ENCODE data around the gene DCBLD1. TPM values are rescaled to one million over a fixed set of nuclear protein-coding genes. Genes with fewer than 3 reads are reported as not detected.
A peak's percentile ranks its signal among the peaks of the same experiment; 100 is the strongest.
"Not testable (repeated sequence)": the region's sequence is repeated elsewhere in the genome, so short reads cannot be mapped to it uniquely, and the experiment has no call there.

DCBLD1 gene
- total RNA-seq, 1 donor from 2014 or later, result 28.2 TPM

DNA sequence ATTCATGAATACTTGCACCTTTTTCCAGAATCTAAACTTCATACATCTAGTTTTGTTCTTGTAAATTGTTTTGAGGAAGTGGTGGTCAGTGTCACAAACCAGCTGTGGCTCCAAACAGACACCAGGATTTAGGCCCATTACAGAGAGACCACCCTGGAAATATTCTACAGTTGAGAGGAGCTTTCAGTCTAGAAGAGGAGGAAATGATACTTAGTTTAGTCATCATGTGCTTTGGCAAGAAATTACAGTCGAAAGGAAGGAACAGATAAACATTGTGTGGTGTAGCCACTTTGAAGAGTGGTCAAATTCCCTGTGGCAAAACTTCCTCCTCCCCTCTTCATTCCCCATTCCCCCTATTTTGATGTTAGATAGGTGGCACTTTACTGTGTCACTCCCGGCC lies 15.7 kb downstream of the DCBLD1 start:
- DNase-seq (ENCODE audit: low spot score), result no peak

DNA sequence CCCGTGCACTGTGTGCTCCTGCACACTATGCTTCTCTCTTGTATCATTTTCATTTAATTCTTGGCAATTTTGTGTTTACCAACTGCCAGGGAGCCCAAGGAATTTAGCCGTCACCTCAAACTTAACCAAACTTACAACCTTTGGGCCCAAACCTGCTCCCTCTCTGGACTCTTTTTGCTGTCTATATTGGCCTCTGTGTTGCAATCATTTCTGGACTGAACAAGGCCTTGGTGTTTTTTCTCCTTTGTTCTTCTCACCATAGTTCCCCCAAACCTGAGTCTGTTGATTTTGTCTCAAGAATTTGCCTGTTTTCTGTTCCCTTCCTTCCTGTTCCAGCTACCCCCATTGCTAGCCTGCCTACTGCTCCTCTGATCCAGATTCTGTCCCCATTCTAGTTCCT lies 19.2 kb downstream of the DCBLD1 start:
- DNase-seq (ENCODE audit: low spot score), result no peak

DNA sequence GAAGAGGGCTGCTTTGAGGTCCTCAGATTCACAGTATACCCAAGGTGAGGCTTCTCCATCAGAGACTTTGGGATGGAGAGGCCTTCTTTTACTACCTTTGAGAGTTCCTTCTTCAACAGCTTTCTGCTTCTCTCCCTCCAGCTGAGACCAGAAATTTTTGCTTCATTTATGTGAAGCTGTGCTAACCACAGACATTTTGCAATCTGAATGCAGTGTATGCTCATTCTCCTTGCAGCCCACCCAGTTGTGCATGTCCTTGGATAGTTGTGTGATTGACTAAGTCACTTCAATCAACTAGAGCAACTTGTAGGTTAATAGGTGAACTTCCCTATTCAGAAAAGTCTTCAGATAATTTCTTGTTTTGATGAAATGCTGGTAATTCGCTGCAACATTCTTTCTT lies 20.1 kb downstream of the DCBLD1 start:
- no peak for DNase-seq (ENCODE audit: low spot score)

DNA sequence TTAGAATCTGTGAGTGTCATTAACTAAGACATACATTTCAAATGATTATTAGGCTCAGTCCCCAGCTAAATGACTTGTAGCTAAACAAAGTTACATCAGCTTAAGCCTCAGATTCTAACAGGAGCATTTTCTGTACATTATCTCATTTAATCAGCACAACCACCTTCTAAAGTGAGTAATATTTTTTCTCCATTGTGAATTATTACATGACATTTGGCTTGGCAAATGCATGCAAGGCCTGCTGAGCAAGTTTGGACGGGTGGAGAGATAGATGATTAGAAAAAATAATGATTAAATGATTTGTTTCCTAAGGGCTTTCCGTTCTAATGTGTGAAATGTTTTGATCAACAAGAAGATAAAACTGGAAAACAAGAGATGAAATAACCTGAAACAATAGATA lies 20.7 kb downstream of the DCBLD1 start:
- DNase-seq (ENCODE audit: low spot score), result no peak

DNA sequence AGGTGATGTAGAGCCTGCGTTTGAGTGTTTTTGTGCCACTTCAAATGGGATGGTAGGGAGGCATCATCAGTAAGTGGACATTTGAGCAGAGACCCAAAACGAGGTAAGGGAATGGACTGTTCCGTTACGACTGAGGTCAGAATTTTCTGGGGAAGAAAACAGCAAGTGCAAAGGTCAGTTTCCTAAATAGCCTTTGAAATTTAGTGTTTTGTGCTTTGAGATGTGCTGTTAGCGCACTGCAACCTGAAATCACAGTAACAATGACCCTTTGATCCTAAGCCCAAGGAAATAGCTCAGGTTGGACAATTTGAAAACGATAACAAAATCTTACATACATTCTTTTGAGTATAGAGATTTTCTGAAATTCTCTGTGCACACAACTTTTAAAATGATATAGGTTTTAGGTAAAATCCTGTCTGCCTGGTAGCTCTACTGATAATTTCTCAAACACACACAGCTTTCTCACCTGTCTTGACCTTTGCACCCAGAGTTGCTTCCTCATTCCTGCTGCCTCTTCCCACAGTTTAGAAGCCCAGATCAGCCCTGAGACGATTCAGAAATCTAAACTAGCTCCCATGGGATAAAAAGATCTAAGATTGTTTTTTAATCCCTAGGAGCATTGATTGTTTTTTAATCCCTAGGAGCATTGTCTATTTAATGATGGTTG lies 22.1 kb downstream of the DCBLD1 start:
- no peak for DNase-seq (ENCODE audit: low spot score)

DNA sequence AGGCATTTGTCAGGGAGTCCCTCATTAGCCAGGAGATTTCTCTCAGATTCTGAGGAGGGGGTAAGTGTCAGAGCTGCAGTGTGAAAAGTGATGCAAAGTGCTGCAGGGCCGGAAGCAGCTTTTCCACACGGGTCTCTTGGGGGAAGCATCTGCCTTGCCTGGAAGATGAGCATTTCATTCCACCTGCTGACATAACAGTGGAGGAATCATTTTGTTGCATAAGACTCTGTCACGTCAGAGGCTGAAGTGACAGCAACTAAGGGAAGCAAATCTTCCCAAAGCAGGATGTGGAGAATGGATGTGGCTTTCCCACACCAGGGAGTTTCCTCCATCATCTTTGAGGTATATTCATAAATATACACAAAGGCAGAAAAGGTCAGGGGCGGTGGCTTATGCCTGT lies 22.8 kb downstream of the DCBLD1 start:
- DNase-seq (ENCODE audit: low spot score), result no peak

DNA sequence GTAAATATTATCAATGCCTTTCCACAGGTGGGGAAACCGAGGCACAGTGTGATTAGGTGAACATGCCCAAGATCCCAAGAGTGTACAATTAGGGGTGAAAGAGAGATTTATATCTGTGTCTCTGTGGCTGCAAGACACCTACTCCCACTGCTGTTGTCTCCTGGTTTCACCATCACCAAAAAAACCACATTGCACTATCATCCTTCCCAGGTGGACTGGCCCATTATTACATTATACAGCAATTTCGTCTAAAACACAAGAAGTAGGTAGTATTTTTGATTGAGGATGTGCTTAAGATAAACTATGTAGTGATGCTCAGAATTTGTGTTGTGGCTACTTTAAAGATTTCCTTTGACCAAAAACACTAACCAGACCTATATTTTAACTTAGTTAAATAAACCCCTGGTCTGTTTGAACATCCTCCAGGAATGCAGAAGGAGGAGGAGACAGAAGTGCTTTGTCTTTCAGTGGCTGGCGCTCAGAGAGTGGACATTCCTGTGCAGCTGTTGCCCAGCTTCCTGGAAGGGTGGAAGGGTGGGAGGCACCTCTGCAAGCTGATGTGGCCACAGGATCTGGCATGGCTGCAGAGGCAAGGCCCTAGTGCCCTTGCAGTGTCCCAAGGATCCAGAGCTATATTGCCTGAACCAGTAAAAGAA lies 23.8 kb downstream of the DCBLD1 start:
- peak; percentile 66 for DNase-seq (ENCODE audit: low spot score)

DNA sequence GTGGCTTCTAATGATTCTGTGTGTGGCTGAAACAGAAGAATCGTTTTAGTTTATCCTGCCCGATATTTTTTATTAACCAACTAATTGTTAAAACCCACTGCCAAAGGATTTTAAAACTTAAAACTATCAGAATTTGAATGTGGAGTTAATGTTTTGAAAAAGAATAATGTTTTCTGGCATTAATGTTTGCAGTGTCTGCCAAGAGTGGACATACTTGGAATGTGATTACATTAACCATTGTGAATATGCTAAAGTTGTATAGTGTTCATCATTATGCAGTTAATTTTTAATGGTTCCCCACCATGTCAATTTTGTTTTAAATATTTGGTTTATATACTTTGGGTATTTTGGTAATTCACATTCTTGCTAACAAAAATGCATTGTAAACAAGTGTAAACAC lies 24.4 kb downstream of the DCBLD1 start:
- no peak for DNase-seq (ENCODE audit: low spot score)

DNA sequence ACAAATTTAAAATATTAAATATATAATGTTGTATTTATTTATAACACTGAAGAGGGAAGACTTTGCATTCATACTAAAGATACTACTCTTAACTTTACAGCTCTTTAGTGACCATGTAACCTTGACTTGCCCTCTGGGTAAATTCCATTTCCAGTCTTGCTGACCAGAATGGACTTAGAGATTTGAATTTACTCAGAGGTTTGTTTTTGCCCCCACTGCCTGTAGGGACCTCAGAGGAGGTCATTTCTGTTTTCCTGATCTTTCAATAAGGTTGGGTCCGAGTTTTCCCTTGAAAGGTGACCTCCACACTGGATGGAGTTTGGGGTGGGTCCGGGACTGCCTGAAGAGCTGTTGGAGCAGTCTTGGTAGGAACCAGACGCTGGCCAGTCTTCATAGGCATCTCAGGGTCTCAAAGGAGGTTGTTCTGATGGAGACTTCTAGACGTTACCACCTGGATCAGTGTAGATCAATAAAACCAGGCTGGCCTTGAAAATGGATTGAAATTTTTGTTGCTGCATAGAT lies 26.0 kb downstream of the DCBLD1 start:
- DNase-seq (ENCODE audit: low spot score), result no peak

DNA sequence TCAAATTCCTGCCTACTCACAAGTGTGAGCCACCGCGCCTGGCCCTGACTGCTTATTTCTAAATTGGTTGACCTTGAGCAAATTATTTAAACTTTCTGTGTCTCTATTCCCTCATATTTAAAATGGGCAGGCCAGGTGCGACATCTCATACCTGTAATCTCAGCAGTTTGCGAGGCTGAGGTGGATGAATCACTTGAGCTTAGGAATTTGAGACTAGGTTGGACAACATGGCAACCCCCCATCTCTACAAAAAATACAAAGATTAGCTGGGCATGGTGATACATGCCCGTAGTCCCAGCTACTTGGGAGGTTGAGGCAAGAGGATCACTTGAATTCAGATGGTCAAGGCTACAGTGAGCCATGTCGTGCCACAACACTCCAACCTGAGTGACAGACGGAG lies 26.5 kb downstream of the DCBLD1 start:
- DNase-seq (ENCODE audit: low spot score), result no peak

DNA sequence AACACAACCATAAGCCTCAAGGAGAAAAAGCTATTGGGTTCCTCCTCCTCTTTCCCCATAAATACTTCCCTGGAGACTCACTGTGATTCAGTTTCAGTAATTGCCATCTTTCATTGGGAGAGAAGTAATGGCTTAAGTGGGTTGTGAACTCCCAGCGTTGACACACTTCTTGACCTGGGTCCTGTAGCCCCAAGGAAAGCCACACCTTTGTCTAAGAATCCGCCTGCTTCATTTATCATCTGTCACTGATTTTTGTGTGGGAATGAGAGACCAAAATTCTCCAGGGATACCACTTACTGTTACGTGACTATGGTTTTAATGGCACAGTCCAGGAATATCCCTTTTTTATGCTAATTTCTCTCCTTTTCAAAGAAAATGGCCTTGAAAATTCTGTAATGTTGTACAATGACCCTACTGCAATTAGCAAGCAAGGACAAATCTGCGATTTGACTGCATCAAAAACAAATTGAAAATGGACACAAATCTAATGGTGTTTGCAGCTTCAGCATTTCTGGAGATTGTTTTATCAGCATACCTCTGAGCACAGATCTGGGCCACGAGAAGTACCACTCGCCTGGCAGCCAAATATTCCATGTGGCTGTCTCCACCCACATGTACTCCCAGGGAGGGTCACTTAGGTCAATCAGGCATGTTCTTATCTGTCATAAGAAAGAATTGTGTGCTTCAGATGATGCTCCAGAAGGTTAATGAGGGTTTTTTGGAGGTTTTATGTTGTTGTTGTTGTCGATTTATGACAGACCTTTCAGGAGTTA lies 29.8 kb downstream of the DCBLD1 start:
- DNase-seq (ENCODE audit: low spot score), result no peak

DNA sequence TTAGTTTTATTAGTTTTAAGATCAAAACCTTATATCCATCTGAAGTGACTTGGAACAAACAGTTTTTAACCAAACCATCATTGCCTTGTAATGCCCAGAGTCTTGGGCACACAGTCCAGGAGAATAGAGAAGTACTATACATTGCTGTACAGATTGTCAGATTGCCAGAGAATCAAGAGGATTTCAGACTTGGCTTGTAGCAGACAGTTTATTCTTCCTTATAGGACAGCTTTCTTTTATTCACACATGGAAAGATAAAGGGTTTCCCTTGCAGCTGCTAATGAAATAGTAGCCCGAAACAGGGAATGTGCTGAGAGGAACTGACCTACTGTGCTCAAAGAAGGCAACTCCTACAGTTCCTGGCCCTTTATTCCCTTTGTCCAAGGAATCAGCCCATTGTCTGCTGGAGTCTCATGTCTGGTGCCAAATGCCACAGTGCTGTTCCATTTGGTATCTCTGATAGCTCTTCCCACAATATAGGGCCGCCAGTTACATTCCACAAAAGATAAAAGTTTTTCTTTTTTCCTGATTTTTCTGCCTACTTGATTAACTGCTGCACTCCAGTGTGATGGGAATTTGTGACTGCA lies 30.6 kb downstream of the DCBLD1 start:
- no peak for DNase-seq (ENCODE audit: low spot score)

DNA sequence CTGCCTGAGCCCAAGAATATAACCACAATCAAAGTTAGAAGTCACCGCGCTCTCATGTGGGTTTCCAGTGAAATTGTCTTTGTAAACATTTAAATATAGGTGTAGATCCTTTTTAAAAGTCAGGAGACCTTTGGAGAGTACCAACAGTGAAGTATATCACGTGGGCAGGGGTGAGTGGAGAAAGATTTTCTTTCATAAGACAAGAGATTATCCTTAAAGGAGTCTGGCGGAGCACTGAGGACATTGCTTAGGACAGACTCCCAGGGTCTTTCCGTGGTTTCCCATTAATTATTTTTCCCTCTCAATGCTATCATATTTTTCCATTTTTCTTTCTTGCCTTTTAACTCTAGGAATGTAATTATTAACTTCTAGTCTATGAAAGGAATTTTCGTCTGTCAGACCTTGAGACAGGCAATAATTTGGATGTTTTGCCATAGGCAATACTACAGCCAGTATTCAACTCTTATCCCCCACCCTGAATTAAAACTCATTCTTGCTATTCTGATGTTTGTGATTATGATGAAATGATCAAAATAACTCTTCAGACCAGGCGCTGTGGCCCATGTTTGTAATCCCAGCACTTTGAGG lies 31.4 kb downstream of the DCBLD1 start:
- DNase-seq (ENCODE audit: low spot score), result no peak

DNA sequence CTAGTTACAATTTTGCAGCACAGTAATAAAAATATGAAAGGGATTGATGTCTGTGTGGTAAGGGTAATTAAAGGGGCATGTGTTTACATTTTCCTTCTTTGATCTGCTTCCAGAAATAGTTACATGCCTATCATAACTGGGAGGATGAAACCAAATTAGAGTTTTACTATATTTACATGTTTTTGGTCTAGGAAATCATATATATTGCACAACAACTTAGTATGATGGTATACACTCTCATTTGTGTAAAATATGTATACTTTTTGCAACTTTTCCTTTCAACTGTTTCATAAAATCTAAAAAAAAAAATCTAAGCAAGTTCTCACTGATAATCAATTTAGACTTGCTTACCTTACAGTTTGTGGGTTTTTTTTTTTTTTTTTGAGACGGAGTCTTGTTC lies 32.2 kb downstream of the DCBLD1 start:
- DNase-seq (ENCODE audit: low spot score), result no peak

DNA sequence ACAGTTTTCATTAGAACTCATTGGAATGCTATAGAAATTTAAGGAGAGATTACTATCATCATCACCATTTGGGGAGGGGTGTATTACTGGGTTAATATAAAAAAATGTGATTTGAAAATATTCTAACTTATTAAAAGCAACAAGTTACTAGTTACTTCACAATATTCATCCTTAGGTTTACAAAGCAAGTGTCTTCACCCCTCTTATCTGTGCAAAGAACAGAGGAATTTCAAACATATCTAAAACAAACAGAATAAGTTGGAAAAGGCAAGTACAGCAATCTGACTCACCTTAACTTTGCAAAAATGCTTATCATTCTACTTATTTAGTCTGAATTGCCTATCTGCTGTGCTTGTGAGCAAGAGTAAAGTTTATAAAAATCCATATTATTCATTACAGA lies 32.9 kb downstream of the DCBLD1 start:
- no peak for DNase-seq (ENCODE audit: low spot score)

DNA sequence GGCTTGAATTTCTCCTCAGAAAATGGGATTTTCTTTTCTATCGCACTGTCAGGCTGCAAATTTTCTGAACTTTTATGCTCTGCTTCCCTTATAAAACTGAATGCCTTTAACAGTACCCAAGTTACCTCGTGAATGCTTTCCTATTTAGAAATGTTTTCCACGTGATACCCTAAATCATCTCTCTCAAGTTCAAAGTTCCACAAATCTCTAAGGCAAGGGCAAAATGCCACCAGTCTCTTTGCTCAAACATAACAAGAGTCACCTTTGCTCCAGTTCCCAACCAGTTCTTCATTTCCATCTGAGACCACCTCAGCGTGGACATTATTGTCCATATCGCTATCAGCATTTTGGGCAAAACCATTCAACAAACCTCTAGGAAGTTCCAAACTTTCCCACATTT lies 35.5 kb downstream of the DCBLD1 start:
- not testable (repeated sequence) for DNase-seq (ENCODE audit: low spot score)

DNA sequence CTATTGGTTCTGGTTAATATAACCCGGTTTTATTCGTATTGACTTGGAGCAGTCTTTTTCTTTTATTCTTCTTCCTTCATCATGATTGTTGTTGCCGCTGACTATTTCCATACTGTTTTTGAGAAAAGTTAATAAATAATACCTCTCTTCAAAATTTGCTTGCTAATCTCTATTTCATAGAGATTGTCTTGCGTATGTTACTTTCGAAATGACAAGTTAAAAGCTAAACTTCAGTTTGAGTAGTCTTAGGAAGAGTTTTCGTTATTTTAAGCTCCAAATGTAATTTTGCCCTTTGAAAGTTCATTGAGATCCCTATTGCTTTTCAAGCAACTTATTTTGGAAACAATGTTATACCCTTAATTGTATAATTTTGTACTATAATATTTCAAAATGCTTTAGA lies 36.4 kb downstream of the DCBLD1 start:
- no peak for DNase-seq (ENCODE audit: low spot score)

DNA sequence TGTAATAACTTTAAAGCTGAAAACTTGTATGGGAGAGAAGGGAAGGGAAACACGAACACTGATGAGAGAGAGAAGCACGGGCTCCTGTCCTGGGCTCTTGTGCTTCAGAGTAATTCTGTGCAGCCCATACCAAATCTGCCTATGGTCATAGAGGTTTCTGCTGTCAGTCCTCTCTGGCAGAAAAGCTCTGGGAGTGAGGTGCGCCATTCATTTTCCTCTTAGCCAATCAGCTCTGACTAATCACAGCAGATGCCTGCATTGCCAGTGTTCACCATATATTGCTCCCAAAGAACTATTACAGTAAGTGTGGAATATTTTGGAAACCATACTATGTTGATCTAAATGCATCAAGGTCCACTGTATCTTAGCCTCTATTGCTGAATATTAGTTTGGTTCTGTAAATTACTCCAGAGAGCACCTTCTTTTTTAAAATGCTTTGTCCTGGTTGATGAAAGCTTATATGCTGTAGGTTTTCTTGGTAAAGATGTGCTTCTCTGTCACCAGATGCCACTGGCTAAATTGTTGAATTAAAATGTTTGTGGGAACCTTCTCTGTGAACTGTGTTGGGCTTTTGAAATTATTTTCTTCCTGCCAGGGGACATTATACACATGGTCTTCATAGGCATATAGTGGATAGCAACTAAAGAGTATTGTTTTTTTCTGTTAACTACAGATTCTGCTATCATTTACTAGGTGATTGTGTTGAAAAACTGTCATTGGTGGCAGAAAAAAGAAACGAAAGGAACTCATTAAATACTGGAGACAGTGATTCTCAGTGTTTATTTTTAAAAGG lies 38.3 kb downstream of the DCBLD1 start:
- DNase-seq (ENCODE audit: low spot score), result no peak

DNA sequence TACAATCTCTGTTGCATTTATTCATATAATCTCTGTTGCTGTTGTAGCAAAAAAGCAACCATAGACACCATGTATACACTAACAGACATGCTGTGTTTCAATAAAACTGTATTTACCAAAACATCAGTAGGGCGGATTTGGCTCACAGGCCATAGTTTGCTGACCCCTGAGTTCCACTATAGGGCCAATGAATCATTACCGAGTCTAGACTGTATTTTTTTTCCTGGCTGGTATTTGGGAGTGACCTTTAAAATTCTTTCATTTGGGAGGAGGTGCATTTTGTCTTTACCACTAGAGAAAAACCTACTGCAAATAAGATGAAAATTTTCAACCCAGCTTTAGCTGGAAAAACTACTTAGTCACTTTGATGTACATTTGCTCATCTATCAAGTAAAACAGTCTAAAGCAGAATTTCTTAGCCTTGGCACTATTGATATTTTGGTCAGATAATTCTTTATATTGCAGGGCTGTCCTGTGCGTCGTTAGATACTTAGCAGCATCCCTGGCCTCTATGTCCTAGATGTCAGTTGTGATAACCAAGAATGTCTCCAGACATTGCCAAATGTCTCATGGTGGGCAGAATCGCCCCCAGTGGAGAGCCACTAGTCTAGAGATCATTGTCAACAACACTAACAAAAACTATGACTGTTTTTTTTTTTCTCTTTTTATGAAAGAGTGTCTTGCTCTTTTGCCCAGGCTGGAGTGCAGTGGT lies 39.5 kb downstream of the DCBLD1 start:
- DNase-seq (ENCODE audit: low spot score), result no peak

DNA sequence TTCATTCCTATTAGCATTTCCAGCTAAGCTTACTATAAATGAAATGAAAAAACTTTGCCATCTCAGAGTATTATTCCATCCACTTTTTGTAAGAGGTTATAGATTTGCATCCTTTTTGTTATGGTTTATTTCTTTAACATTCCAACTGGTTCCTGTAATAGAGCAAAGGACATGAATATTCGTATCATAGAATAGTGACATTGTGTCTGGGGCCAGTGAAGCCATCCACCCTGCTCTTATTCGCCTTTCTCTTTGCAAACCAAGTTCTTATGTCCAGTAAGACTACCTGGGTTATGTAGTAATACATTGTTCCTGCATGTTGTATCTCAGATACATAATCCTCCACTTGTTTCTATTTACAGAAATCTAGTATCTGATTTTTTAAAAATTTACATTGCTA lies 43.1 kb downstream of the DCBLD1 start:
- DNase-seq (ENCODE audit: low spot score), result no peak
